Lower lobe of right lung (tissue), 2 donors: ENCODE results near the gene PLA2G2A. TPM values are rescaled to one million over a fixed set of nuclear protein-coding genes. Genes with fewer than 3 reads are reported as not detected.

Experiments used
- ATAC-seq, 2 donors: fragments of 200-7000 bp; cut with Tn5 transposase; one replicate each; pipeline ENCODE4 v1.9.1; 2020 to 2022; ENCODE audit warnings: mild to moderate bottlenecking in 2 of 2, moderate library complexity in 2 of 2
- DNase-seq: peaks from one replicate; pipeline ENCODE4 v3.0.0-alpha.2; 2020
- H3K27ac ChIP-seq: fragments of 200-600 bp; one replicate; pipeline ENCODE4 v1.8.0; 2022
- H3K27me3 ChIP-seq: fragments of 200-600 bp; one replicate; pipeline ENCODE4 v1.8.0; 2022; ENCODE audit warnings: low read depth
- H3K36me3 ChIP-seq: fragments of 200-600 bp; one replicate; pipeline ENCODE4 v1.8.0; 2022; ENCODE audit warnings: mild to moderate bottlenecking
- H3K4me1 ChIP-seq: fragments of 200-600 bp; one replicate; pipeline ENCODE4 v1.8.0; 2022
- H3K4me3 ChIP-seq: fragments of 200-600 bp; one replicate; pipeline ENCODE4 v1.8.0; 2022; ENCODE audit warnings: mild to moderate bottlenecking
- H3K9me3 ChIP-seq: fragments of 200-600 bp; one replicate; pipeline ENCODE4 v1.8.0; 2022
- CTCF ChIP-seq: fragments of 200-600 bp; IDR thresholded peaks from one replicate; pipeline ENCODE4 v1.8.0; 2022; ENCODE audit warnings: antibody characterized with exemption, mild to moderate bottlenecking
- intact Hi-C: fragments of 100-400 bp; cut with DNase I; formaldehyde crosslinking; loops from one replicate; pipeline ENCODE4 v1.11.0; 2022
- total RNA-seq: library from RNA; stranded (reverse); fragmentation: NEBNext Ultra II Directional; extraction: Animal tissue kit (Norgen Biotek cat#: 25700); gene quantifications from one replicate; pipeline ENCODE4 v1.2.1, GENCODE V29; 2021
- donor health status: DM: no; HTN: yes; CAD: no; lungs with severe emphysema.

The PLA2G2A gene
- total RNA-seq, 1 donor from 2014 or later = 181 TPM

GRCh38 chr1:19963636-19964035, 15.8 kb downstream of the PLA2G2A start:
- DNase-seq = no peak
- intact Hi-C loops = no loop called here
- Histone ChIP-seq H3K9me3 (no peaks in the 10 kb centered on the region), H3K27me3 (peaks cover 19% of the 10 kb centered on the region), H3K27ac (no peak overlapping the region), H3K4me1 (no peaks in the 10 kb centered on the region), H3K4me3 (no peak overlapping the region), H3K36me3 (no peaks in the 10 kb centered on the region)
- no peak for TF ChIP-seq CTCF
- ATAC-seq = no peak

- no peak for ATAC-seq
- intact Hi-C loops = no loop called here
Measured at GRCh38 chr1:19960591-19960990, 18.8 kb downstream of the PLA2G2A start.

GRCh38 chr1:19957779-19958178, 21.6 kb downstream of the PLA2G2A start:
- Histone ChIP-seq H3K4me1 (no peaks in the 10 kb centered on the region), H3K27ac (no peak overlapping the region), H3K4me3 (no peak overlapping the region), H3K9me3 (no peaks in the 10 kb centered on the region), H3K36me3 (no peaks in the 10 kb centered on the region), H3K27me3 (peaks cover 26% of the 10 kb centered on the region)
- ATAC-seq (no peak), DNase-seq (no peak)
- TF ChIP-seq CTCF = no peak
- intact Hi-C loops = no loop called here

More at GRCh38 chr1:19960591-19960990, 18.8 kb downstream of the PLA2G2A start:
- H3K4me1 ChIP-seq = no peaks in the 10 kb centered on the region
- no peak for TF ChIP-seq CTCF
- peaks cover 23% of the 10 kb centered on the region for H3K27me3 ChIP-seq
- no peak overlapping the region for H3K4me3 ChIP-seq
- H3K9me3 ChIP-seq = no peaks in the 10 kb centered on the region
- H3K27ac ChIP-seq = no peak overlapping the region
- no peak for DNase-seq
- H3K36me3 ChIP-seq = no peaks in the 10 kb centered on the region

GRCh38 chr1:19955534-19956170, 23.8 kb downstream of the PLA2G2A start:
- Histone ChIP-seq H3K4me1 (no peaks in the 10 kb centered on the region), H3K36me3 (no peaks in the 10 kb centered on the region), H3K27ac (no peak overlapping the region), H3K9me3 (no peaks in the 10 kb centered on the region), H3K4me3 (no peak overlapping the region), H3K27me3 (peaks cover 21% of the 10 kb centered on the region)
- ATAC-seq = no peak
- intact Hi-C loops = no loop called here
- DNase-seq = no peak
- TF ChIP-seq CTCF = no peak

- no peak for DNase-seq
- no peak for TF ChIP-seq CTCF
- no peaks in the 10 kb centered on the region for H3K4me1 ChIP-seq
- ATAC-seq = no peak
- peaks cover 14% of the 10 kb centered on the region for H3K27me3 ChIP-seq
- intact Hi-C loops = no loop called here
- H3K27ac ChIP-seq = no peak overlapping the region
- no peaks in the 10 kb centered on the region for H3K36me3 ChIP-seq
- H3K4me3 ChIP-seq = no peak overlapping the region
- no peaks in the 10 kb centered on the region for H3K9me3 ChIP-seq
Measured at GRCh38 chr1:19954059-19954458, 25.4 kb downstream of the PLA2G2A start.
